Neutrophil (primary cell): ENCODE measurements around the gene ULBP1.
A peak's percentile ranks its signal among the peaks of the same experiment; 100 is the strongest.
"Not testable (repeated sequence)": the region's sequence is repeated elsewhere in the genome, so short reads cannot be mapped to it uniquely, and the experiment has no call there.

Source experiments
- H3K27ac ChIP-seq: fragments of 200-600 bp; sonication (generic); 2 replicates; pipeline ENCODE4 v1.5.1; 2016; ENCODE audit warnings: mild to moderate bottlenecking, moderate library complexity
- H3K27me3 ChIP-seq: fragments of 200-600 bp; sonication (generic); 2 replicates; pipeline ENCODE4 v1.6.0; 2016; ENCODE audit warnings: mild to moderate bottlenecking
- H3K36me3 ChIP-seq: fragments of 200-600 bp; sonication (generic); 2 replicates; pipeline ENCODE4 v1.5.1; 2017
- H3K4me1 ChIP-seq, 2 experiments: fragments of 200-600 bp in 1 of 2; sonication (generic) in 1 of 2; 1 replicate in 1 of 2; 2 replicates in 1 of 2; pipeline versions ENCODE4 v1.5.1 to v1.6.1; 2013 to 2016; ENCODE audit warnings: low read depth in 1 of 2, low read length in 1 of 2, mild to moderate bottlenecking in 1 of 2, moderate library complexity in 1 of 2; ENCODE audit not compliant: control insufficient read depth in 1 of 2, insufficient read depth in 1 of 2
- H3K4me3 ChIP-seq, 2 experiments: fragments of 200-600 bp in 1 of 2; sonication (generic) in 1 of 2; 1 replicate in 1 of 2; 2 replicates in 1 of 2; pipeline ENCODE4 v1.5.1; 2013 to 2016; ENCODE audit warnings: low read depth in 1 of 2, low read length in 1 of 2, mild to moderate bottlenecking in 1 of 2, moderate library complexity in 1 of 2
- H3K9me3 ChIP-seq: fragments of 200-600 bp; sonication (generic); 2 replicates; pipeline ENCODE4 v1.5.1; 2016
- TF ChIP-seq, protein P1 (sequence below): fragments of 200-600 bp; sonication (generic); IDR thresholded peaks from 2 replicates; pipeline ENCODE4 v1.5.1; 2016; ENCODE audit warnings: antibody characterized with exemption

The ULBP1 gene

DNA sequence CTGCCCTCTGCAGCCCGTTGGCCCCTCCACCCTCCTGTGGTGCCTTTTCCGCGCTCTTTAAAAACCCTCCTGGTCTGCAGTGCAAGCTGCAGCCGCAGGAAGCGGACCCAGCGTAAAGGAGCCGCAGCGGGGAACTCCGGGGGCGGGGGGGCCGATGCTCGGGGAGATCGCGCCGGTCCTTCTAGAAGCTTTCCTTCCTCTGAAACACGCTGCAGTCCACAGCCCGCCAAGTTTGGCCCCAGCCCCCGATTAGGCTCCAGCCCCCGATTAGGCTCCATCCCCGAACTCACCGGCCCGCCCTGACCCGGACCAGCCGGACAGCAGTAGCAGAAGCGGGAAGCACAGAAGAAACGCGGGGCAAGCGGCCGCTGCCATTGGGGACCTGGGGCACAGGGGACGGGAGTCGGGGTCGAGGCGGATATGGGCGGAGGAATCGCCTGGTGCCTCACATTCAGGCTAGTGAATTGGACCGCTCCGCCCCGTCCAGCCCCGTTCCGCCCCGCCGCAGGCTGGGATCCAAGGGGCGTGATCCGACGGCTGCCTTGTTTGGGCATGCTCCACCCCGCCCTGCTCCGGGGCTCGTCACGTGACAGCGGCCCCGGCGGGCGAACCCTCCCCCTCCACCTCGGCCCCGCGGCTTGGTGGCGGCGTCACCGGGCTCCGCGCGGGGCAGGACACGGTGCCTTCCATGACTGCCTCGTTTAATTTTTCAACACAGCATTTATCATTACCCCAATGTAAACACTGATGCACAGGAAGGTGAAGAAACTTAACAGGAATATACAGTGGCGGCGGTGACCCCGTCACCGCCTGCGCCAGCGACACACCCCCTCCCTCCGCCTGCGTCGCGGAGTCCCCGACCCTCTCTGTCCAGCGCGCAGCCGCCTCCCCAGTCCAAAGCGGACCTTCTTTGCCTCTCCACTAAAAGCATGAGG lies 41.3 kb downstream of the ULBP1 start:
- TF ChIP-seq, protein P1, sequence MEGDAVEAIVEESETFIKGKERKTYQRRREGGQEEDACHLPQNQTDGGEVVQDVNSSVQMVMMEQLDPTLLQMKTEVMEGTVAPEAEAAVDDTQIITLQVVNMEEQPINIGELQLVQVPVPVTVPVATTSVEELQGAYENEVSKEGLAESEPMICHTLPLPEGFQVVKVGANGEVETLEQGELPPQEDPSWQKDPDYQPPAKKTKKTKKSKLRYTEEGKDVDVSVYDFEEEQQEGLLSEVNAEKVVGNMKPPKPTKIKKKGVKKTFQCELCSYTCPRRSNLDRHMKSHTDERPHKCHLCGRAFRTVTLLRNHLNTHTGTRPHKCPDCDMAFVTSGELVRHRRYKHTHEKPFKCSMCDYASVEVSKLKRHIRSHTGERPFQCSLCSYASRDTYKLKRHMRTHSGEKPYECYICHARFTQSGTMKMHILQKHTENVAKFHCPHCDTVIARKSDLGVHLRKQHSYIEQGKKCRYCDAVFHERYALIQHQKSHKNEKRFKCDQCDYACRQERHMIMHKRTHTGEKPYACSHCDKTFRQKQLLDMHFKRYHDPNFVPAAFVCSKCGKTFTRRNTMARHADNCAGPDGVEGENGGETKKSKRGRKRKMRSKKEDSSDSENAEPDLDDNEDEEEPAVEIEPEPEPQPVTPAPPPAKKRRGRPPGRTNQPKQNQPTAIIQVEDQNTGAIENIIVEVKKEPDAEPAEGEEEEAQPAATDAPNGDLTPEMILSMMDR, result no peak
- no peak overlapping the region for H3K27ac ChIP-seq
- peaks cover 100% of the 10 kb centered on the region for H3K27me3 ChIP-seq
- H3K36me3 ChIP-seq, result no peaks in the 10 kb centered on the region
- peaks cover 4 to 10% of the 10 kb centered on the region in 2 experiments for H3K4me1 ChIP-seq
- no peaks in the 10 kb centered on the region for H3K9me3 ChIP-seq
- H3K4me3 ChIP-seq, result peak overlapping the region; percentile 56 to 61

DNA sequence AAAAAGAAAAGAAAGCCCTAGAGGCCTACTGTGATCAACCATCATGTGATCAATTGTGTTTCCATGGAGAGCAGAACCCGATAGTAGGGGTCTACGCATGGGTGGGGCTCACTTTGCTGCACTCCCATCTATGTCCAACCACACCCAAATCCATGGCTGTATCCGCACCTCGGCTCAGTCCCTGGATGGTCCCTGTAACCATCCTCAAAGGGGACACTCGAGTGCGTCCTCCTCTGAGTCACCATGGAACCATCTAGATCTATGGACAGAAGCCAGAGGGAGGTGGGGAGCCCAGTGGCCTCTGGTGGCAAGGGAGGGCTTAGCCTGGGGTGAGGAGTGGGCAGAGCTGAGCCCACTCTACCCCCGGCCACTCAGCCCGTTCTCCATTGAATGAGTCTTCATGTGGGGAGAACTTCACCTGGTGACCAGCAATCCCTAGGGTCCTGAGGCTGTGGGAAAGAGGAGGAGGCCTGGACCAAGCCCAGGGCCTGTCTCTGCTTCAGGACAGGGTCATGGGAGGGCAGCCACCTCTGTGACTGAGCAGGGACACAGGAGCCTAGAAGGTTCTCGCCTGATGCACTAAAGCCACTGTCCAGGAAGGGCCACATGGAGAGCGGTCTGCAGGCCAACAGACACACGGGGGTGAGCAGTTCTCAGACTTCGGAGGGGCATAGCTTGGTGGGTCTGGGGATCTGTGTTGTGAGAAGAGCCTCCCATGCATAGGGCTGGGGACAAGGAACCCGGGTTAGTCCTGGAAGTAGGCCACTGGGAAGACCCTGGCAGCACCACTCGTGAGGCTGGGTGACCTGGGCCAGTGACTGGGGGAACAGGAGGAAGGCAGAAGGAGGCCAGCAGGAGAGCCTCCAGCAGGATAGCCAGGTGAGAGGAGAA lies 42.3 kb downstream of the ULBP1 start:
- H3K4me1 ChIP-seq, result peaks cover 4 to 10% of the 10 kb centered on the region in 2 experiments
- H3K9me3 ChIP-seq, result no peaks in the 10 kb centered on the region
- peaks cover 100% of the 10 kb centered on the region for H3K27me3 ChIP-seq
- H3K4me3 ChIP-seq, result peak overlapping the region; percentile 56 to 61
- TF ChIP-seq, protein P1, result no peak
- H3K36me3 ChIP-seq, result no peaks in the 10 kb centered on the region
- no peak overlapping the region for H3K27ac ChIP-seq

DNA sequence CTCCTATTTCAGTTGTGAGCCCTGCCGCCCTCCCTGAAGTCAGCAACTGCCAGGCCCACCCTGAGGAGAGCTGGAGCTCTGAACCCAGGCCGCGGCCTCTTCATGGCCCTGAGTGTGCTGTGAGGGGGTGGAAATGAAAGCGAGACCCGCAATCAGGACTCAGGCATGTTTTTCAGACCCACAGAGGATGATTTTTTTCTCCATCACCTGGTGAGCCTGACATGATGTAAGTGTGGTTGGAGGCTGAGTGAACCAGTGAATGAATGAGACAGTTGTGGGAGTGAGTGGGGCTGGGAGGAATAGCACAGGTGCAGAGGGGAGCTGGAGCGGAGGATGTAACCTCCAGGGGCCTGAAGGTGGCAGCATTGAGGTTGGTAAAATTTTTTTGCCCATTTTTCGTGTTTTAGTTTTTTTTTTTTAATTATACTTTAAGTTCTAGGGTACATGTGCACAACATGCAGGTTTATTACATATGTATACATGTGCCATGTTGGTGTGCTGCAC lies 43.3 kb downstream of the ULBP1 start:
- Histone ChIP-seq H3K36me3 (no peaks in the 10 kb centered on the region), H3K27ac (no peak overlapping the region), H3K27me3 (peaks cover 100% of the 10 kb centered on the region), H3K9me3 (no peaks in the 10 kb centered on the region), H3K4me1 (peaks cover 4 to 10% of the 10 kb centered on the region in 2 experiments), H3K4me3 (no peak overlapping the region)
- TF ChIP-seq, protein P1, result no peak

DNA sequence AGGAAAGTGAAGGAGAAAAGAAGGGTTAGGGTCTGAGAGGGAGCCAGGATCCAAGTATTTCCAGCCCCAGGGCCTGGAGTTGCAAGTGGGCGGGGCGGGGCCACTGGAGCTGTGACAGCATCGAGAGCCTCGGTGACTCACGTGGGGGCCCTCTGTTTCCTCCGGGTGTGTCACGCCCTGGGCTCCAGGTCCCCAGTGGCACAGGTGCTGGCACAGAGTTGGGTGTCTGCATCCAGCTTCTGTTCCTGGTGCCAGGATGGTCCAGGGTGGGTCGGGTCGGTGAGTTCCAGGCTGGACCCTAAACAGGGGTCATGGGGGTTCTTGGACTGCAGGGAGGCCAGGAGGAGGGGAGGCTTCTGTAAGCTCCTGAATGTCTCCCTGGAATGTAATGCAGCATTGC lies 44.8 kb downstream of the ULBP1 start:
- Histone ChIP-seq H3K4me3 (no peak overlapping the region), H3K27me3 (peaks cover 100% of the 10 kb centered on the region), H3K9me3 (no peaks in the 10 kb centered on the region), H3K36me3 (no peaks in the 10 kb centered on the region), H3K27ac (no peak overlapping the region), H3K4me1 (peaks cover 4 to 10% of the 10 kb centered on the region in 2 experiments)
- TF ChIP-seq, protein P1, result no peak

DNA sequence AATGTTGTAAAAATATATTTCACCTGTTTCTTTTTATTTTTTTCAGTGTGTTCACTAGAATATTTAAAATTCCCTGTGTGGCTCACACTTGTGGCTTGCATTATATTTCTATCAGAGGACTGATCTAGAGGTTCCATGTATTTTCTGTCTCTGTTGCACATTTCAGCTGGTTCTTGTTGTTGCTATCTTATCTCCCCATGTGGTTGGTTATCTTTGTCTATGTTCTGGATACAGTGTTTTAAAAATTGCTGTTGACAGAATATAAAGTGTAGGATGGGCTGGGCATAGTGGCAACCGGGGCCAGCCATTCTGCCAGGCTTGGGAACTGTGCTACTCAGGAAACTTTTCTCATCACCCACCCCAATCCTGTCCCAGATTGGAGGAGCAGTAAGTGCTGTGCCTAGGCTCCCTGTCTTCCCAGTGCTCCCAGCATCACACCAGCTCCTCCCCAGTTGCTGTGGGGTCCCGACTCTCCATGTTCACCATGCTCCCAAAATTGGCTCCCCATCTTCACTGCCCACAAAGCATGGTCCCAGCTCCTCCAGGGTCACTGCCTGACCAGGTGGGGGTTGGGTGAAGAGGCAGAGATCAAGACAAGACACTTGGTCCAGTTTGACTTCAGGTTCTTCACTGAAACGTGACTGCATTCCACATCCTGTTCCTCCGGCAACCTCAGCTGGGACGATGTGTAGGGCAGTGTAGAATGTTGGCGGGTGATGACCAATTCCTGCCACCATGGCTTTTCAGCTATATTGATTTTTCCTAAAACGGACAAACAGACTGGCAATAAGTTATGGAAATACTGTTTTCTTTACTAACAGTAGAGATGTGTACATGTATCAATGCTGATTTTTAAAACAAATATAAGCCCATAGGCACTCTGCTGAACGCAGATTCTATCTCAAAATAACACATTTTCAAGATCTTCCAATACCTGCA lies 49.4 kb downstream of the ULBP1 start:
- not testable (repeated sequence) for H3K36me3 ChIP-seq, H3K9me3 ChIP-seq, H3K27ac ChIP-seq, H3K4me3 ChIP-seq, H3K4me1 ChIP-seq
- H3K27me3 ChIP-seq, result peaks cover 99% of the 10 kb centered on the region

DNA sequence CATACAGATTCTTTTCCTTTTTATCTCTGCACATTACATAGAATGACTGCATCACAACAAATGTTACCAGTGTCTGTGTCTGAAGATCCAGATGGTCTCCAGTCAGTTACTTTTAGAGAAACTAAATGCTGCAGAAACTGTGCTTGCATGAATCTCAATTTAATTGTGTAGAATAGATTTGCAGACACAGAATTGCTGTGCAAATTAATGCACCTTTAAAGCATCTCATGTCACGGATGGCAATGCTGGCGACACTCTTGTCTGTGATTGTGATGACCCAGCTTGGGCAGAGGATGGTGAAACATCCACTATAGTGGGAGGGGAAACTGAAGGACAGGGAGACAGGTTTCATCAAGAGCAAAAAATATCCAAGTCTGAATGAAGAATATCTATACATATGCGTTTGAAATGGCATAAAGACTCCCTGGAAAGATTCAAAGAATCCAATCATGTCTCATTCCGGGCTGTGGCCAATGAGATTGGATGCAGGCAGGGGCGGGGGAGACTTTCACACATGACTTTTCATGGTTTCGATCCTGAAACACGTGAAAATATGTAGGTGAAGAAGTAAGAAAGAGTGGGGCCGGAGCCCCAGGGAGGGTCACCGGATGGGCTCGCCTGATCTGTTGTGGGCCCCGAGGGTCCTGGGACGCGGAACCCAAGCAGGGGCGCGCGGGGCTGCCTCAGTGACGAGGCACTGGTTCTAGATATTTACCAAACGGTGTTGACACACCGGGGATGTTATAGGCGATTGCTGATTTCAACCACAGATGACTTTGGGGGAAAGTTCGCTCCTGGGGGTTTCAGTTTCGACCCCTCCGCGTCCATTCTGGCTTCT lies 50.3 kb downstream of the ULBP1 start:
- H3K9me3 ChIP-seq, H3K36me3 ChIP-seq, H3K4me1 ChIP-seq, H3K4me3 ChIP-seq, H3K27ac ChIP-seq: not testable (repeated sequence)
- peaks cover 99% of the 10 kb centered on the region for H3K27me3 ChIP-seq

DNA sequence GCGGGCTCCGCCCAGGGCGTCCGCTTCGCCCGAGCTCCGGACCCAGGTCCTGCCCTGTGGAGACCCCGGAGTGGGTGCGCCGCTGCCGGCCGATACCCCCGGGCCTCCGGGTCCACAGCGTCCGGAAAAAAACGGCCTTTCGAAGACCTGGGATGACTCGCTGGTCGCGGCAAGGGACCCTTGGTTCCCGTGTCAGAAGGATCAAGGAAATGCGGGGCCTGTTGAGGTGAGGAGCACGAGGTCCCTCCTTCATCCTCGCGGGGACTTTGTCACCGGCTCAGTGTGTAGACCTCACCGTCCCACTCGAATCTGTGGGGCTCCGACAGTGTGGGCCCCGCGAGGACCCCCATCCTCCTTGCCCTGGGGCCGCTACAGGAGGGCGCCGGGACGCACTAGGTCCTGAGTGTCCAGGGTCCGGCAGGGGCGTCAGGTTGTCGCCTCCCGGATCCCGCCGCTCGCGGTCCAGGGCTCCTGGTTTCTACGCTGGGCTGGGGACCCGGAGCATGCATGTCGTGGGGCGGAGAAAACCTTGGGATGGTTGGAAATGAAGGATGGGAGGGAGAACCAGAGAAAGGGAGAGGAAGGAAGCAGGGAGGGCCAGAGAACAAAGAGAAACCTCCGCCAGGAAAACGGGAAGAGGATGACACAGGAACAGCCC lies 51.0 kb downstream of the ULBP1 start:
- H3K27ac ChIP-seq, H3K9me3 ChIP-seq, H3K4me3 ChIP-seq, H3K36me3 ChIP-seq, H3K4me1 ChIP-seq: not testable (repeated sequence)
- peaks cover 96% of the 10 kb centered on the region for H3K27me3 ChIP-seq
